A549 (cell line): ENCODE data around the gene GALNT12.

Experiments
- CHD4 ChIP-seq: fragments of 200-600 bp; sonication (generic); IDR thresholded peaks from 2 replicates; pipeline ENCODE4 v1.6.1; 2016; ENCODE audit warnings: antibody characterized with exemption, mild to moderate bottlenecking, borderline replicate concordance
- EP300 ChIP-seq, 2 experiments: fragments of >200 bp; sonication (Bioruptor Twin); formaldehyde crosslinking; IDR thresholded peaks; 2 replicates in 1 of 2; 3 replicates in 1 of 2; pipeline ENCODE4 v1.6.1; 2016 to 2017
- MAZ ChIP-seq: fragments of 150-350 bp; IDR thresholded peaks from 2 replicates; pipeline ENCODE4 v1.6.1; 2014; ENCODE audit warnings: antibody characterized with exemption, low read depth, low read length, borderline replicate concordance
- POLR2A ChIP-seq: IDR thresholded peaks from 2 replicates; pipeline ENCODE4 v1.6.1; 2012; ENCODE audit warnings: mild to moderate bottlenecking, low read length
- RARB ChIP-seq: fragments of 250-450 bp; sonication (Bioruptor Pico); IDR thresholded peaks from 2 replicates; pipeline ENCODE4 v1.8.0; 2021; ENCODE audit warnings: mild to moderate bottlenecking, moderate library complexity
- TF ChIP-seq, protein P1 (sequence below): fragments of >200 bp; sonication (Bioruptor Twin); formaldehyde crosslinking; IDR thresholded peaks from 3 replicates; pipeline ENCODE4 v1.5.1; 2016
- TF ChIP-seq, protein P2 (sequence below): fragments of 450-650 bp; IDR thresholded peaks from 2 replicates; pipeline ENCODE4 v1.6.1; 2014; ENCODE audit warnings: antibody characterized with exemption

DNA sequence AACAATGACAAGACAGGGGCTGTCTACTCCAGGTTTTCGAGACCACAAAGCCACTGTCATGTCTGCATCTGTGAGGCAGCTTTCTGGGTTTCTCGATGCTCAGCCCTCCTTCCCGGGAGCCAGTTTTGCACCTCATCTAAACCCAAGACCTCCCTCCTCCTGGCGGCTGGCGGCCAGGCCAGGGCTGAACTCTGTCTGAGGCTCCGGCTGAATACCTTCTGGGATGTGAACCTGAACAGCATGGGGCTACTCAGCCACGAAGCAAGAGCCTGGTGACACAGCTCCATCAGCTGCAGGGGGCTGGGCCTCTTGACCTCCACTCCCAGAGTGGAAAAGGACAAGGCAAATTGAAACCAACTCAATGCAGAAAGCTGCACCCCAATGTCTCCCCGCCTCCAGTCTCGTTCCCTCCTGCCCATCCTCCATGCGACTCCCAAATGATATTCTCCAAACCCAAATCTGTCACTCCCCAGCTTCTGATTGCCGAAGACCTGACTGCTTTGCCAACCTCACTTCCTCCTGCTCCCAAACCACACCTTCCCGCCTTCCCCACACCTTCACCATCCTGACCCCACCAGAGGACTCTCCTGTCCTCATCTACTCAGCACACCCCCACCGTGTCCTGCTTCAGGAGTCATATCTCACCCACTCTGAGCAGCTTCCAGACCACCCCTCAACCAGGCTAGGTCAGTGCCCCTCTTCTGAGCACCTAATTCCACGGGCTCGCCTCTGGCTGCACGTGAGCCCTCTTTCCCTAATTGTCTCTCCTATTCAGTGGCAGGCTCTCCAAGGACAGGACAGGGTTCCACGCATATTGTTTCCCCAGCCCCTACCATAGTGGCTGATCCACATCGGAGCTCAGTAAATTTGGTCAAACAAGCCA lies 15.6 kb upstream of the GALNT12 start:
- TF ChIP-seq RARB (CRISPR knock-in tag), result no peak
- TF ChIP-seq, protein P1, sequence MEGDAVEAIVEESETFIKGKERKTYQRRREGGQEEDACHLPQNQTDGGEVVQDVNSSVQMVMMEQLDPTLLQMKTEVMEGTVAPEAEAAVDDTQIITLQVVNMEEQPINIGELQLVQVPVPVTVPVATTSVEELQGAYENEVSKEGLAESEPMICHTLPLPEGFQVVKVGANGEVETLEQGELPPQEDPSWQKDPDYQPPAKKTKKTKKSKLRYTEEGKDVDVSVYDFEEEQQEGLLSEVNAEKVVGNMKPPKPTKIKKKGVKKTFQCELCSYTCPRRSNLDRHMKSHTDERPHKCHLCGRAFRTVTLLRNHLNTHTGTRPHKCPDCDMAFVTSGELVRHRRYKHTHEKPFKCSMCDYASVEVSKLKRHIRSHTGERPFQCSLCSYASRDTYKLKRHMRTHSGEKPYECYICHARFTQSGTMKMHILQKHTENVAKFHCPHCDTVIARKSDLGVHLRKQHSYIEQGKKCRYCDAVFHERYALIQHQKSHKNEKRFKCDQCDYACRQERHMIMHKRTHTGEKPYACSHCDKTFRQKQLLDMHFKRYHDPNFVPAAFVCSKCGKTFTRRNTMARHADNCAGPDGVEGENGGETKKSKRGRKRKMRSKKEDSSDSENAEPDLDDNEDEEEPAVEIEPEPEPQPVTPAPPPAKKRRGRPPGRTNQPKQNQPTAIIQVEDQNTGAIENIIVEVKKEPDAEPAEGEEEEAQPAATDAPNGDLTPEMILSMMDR, result no peak
- TF ChIP-seq POLR2A, result no peak
- TF ChIP-seq EP300 (IDR thresholded peaks at IDR 0.05), result no peak
- TF ChIP-seq MAZ, result no peak
- TF ChIP-seq, protein P2, sequence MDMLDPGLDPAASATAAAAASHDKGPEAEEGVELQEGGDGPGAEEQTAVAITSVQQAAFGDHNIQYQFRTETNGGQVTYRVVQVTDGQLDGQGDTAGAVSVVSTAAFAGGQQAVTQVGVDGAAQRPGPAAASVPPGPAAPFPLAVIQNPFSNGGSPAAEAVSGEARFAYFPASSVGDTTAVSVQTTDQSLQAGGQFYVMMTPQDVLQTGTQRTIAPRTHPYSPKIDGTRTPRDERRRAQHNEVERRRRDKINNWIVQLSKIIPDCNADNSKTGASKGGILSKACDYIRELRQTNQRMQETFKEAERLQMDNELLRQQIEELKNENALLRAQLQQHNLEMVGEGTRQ, result no peak
- no peak for TF ChIP-seq CHD4
